GM12891 (cell line): ENCODE measurements around the gene NOTCH1.

Source experiments
- POLR2A ChIP-seq: IDR thresholded peaks from 2 replicates; pipeline ENCODE4 v1.6.1; 2011; ENCODE audit warnings: low read depth, low read length, control low read depth
- POLR2AphosphoS5 ChIP-seq: IDR thresholded peaks from 2 replicates; pipeline ENCODE4 v1.6.1; 2011; ENCODE audit warnings: low read depth, low read length, control low read depth
- TAF1 ChIP-seq: IDR thresholded peaks from 2 replicates; pipeline ENCODE4 v1.6.1; 2011; ENCODE audit warnings: low read depth, low read length, control low read depth

DNA sequence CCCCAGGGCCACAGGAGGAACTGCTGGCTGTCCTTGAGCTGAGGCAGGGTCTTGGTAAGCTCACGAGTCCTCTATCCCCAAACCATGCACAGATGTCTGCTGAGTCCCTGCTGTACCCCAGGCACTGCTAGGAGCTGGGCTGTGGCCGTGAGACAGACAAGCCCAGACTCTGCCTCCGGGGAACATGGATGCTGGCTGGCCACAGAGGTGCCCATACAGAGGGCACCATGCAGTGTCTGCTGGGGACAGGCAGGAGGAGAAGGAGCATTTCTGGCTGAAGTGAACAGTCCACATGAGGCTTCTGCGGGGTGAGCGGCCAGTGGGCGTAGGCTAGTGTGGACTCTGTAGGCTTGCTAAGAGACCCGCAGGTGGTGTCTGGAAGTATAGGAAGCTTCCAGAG, 58.2 kb downstream of the NOTCH1 start:
- TF ChIP-seq POLR2AphosphoS5 (no peak), POLR2A (no peak), TAF1 (no peak)
